Right ventricle myocardium superior (tissue), 1 donor: Measurements from ENCODE around the gene CACUL1. TPM values are rescaled to one million over a fixed set of nuclear protein-coding genes. Genes with fewer than 3 reads are reported as not detected.
"Not testable (repeated sequence)": the region's sequence is repeated elsewhere in the genome, so short reads cannot be mapped to it uniquely, and the experiment has no call there.

ENCODE experiments used
- ATAC-seq: fragments of 200-7000 bp; cut with Tn5 transposase; one replicate; pipeline ENCODE4 v1.9.1; 2020; ENCODE audit warnings: mild to moderate bottlenecking; ENCODE audit not compliant: poor library complexity
- DNase-seq: peaks from one replicate; pipeline ENCODE4 v3.0.0-alpha.2; 2020
- intact Hi-C: fragments of 100-400 bp; cut with DNase I; formaldehyde crosslinking; loops from one replicate; pipeline ENCODE4 v1.11.2; 2022
- long read RNA-seq: library from polyadenylated mRNA; unstranded; transcript quantifications from one replicate; pipeline ENCODE4 v2.0.0, GENCODE V29; 2021
- total RNA-seq: library from RNA; stranded (reverse); fragmentation: NEBNext Ultra II Directional; extraction: Animal tissue kit (Norgen Biotek cat#: 25700); gene quantifications from one replicate; pipeline ENCODE4 v1.2.1, GENCODE V29; 2021
- donor health status: DM: no; HTN: yes; CAD: no; lungs with severe emphysema.

Gene CACUL1
- 21.4 TPM for total RNA-seq
- long read RNA-seq, full-length matches to known transcripts = 7 of 17 reads
- long read RNA-seq, partial matches to known transcripts = 0 of 17 reads
- long read RNA-seq, other reads (novel, unspliced or antisense) = 10 of 17 reads

- ATAC-seq (peak; percentile 99), DNase-seq (peak; percentile 100)
- intact Hi-C loops = no loop called here
These were observed at the start of gene CACUL1 for GRCh38 chr10:118754556-118755423. CACUL1 (minus strand) TSS chr10:118754970; CDS start chr10:118754762, 208 bp downstream.

GRCh38 chr10:118804262-118804773, 49.5 kb upstream of the CACUL1 start:
- peak; percentile 16 for ATAC-seq
- intact Hi-C loops = loop anchor here (5.0 kb wide), 1 partner anchor 237 kb away; no protein-coding TSS in a partner anchor
- no peak for DNase-seq

- ATAC-seq (no peak), DNase-seq (no peak)
- intact Hi-C loops = loop anchor here (5.0 kb wide), 1 partner anchor 235 kb away; no protein-coding TSS in a partner anchor
These were observed 47.5 kb upstream of the CACUL1 start for GRCh38 chr10:118802126-118802793.

GRCh38 chr10:118800920-118801319, 46.1 kb upstream of the CACUL1 start:
- DNase-seq (no peak), ATAC-seq (peak; percentile 78)
- intact Hi-C loops = loop anchor here (5.0 kb wide), 1 partner anchor 234 kb away; no protein-coding TSS in a partner anchor

GRCh38 chr10:118799777-118800176, 45.0 kb upstream of the CACUL1 start:
- DNase-seq (no peak), ATAC-seq (no peak)
- intact Hi-C loops = loop anchor here (5.0 kb wide), 1 partner anchor 232 kb away; no protein-coding TSS in a partner anchor

- ATAC-seq (no peak), DNase-seq (no peak)
- intact Hi-C loops = no loop called here
These were observed 43.5 kb upstream of the CACUL1 start for GRCh38 chr10:118798231-118798662.

- DNase-seq, ATAC-seq, intact Hi-C loops: not testable (repeated sequence)
These were observed 40.2 kb upstream of the CACUL1 start for GRCh38 chr10:118794971-118795370.

- ATAC-seq (no peak), DNase-seq (no peak)
- intact Hi-C loops = no loop called here
These were observed 38.8 kb upstream of the CACUL1 start for GRCh38 chr10:118793545-118793944.

- ATAC-seq (peak; percentile 79), DNase-seq (no peak)
- intact Hi-C loops = no loop called here
These were observed 37.8 kb upstream of the CACUL1 start for GRCh38 chr10:118792526-118792925.

- intact Hi-C loops = no loop called here
- DNase-seq (no peak), ATAC-seq (peak; percentile 30)
These were observed 35.3 kb upstream of the CACUL1 start for GRCh38 chr10:118790058-118790457.

GRCh38 chr10:118785551-118785950, 30.8 kb upstream of the CACUL1 start:
- ATAC-seq = no peak
- intact Hi-C loops = no loop called here
- DNase-seq = no peak

- ATAC-seq (no peak), DNase-seq (no peak)
- intact Hi-C loops = no loop called here
These were observed 29.2 kb upstream of the CACUL1 start for GRCh38 chr10:118783776-118784545.

- intact Hi-C loops, ATAC-seq, DNase-seq: not testable (repeated sequence)
These were observed 28.2 kb upstream of the CACUL1 start for GRCh38 chr10:118782916-118783465.

- ATAC-seq (no peak), DNase-seq (no peak)
- intact Hi-C loops = no loop called here
These were observed 26.8 kb upstream of the CACUL1 start for GRCh38 chr10:118781541-118781940.

GRCh38 chr10:118778727-118779126, 24.0 kb upstream of the CACUL1 start:
- intact Hi-C loops = no loop called here
- ATAC-seq (no peak), DNase-seq (no peak)

- no peak for ATAC-seq
- no peak for DNase-seq
- intact Hi-C loops = no loop called here
These were observed 22.2 kb upstream of the CACUL1 start for GRCh38 chr10:118776960-118777359.

- no peak for ATAC-seq
- DNase-seq = no peak
- intact Hi-C loops = no loop called here
These were observed 21.3 kb upstream of the CACUL1 start for GRCh38 chr10:118776033-118776432.

- ATAC-seq = no peak
- intact Hi-C loops = no loop called here
- no peak for DNase-seq
These were observed 20.7 kb upstream of the CACUL1 start for GRCh38 chr10:118775478-118775877.
